DOHH2 (cell line): ENCODE data around the gene ZNF780B.

Source experiments
- H3F3A ChIP-seq: fragments of 200-600 bp; sonication (generic), shearing (Covaris generic); 2 replicates; pipeline ENCODE4 v1.6.0; 2016; ENCODE audit warnings: antibody characterized with exemption, mild to moderate bottlenecking; ENCODE audit not compliant: control insufficient read depth, insufficient read depth
- H3K27ac ChIP-seq: fragments of 200-600 bp; sonication (generic); 2 replicates; pipeline ENCODE4 v1.5.1; 2014; ENCODE audit warnings: low read depth, mild to moderate bottlenecking, low read length, moderate library complexity
- H3K27me3 ChIP-seq: fragments of 200-600 bp; sonication (generic); 2 replicates; pipeline ENCODE4 v1.6.1; 2014; ENCODE audit warnings: mild to moderate bottlenecking, low read length, mixed read lengths; ENCODE audit not compliant: control insufficient read depth
- H3K36me3 ChIP-seq: fragments of 200-600 bp; sonication (generic); 2 replicates; pipeline ENCODE4 v1.6.1; 2014; ENCODE audit warnings: mild to moderate bottlenecking, low read length, moderate library complexity, mixed read lengths; ENCODE audit not compliant: control insufficient read depth
- H3K4me1 ChIP-seq: fragments of 200-600 bp; sonication (generic); 2 replicates; pipeline ENCODE4 v1.6.1; 2014; ENCODE audit warnings: mild to moderate bottlenecking, low read length, mixed read lengths; ENCODE audit not compliant: control insufficient read depth
- H3K4me2 ChIP-seq: fragments of 200-600 bp; sonication (generic); 2 replicates; pipeline ENCODE4 v1.6.0; 2014; ENCODE audit warnings: mild to moderate bottlenecking, low read length, moderate library complexity
- H3K4me3 ChIP-seq: fragments of 200-600 bp; sonication (generic); 2 replicates; pipeline ENCODE4 v1.5.1; 2014; ENCODE audit warnings: mild to moderate bottlenecking, low read length, mixed read lengths
- H3K79me2 ChIP-seq: fragments of 200-600 bp; sonication (generic); 2 replicates; pipeline ENCODE4 v1.6.1; 2014; ENCODE audit warnings: mild to moderate bottlenecking, low read length, mixed read lengths; ENCODE audit not compliant: control insufficient read depth
- H3K9me2 ChIP-seq: fragments of 200-600 bp; sonication (generic); replicated peaks from 2 replicates; pipeline ENCODE4 v1.6.1; 2014; ENCODE audit warnings: mild to moderate bottlenecking, low read length, mixed read lengths; ENCODE audit not compliant: control insufficient read depth
- H3K9me3 ChIP-seq: fragments of 200-600 bp; sonication (generic); 2 replicates; pipeline ENCODE4 v1.6.1; 2014; ENCODE audit warnings: antibody characterized with exemption, low read length, mixed read lengths; ENCODE audit not compliant: control insufficient read depth, insufficient read depth
- H4K20me1 ChIP-seq: fragments of 200-600 bp; sonication (generic); 2 replicates; pipeline ENCODE4 v1.6.0; 2014; ENCODE audit warnings: low read depth, mild to moderate bottlenecking, antibody characterized with exemption, low read length, moderate library complexity; ENCODE audit not compliant: control insufficient read depth, insufficient read depth
- CTCF ChIP-seq: fragments of 200-600 bp; sonication (generic); IDR thresholded peaks from one replicate; pipeline ENCODE4 v1.5.1; 2014; ENCODE audit warnings: antibody characterized with exemption, mild to moderate bottlenecking, low read depth, low read length; ENCODE audit not compliant: poor library complexity, severe bottlenecking
- EZH2phosphoT487 ChIP-seq: fragments of 200-600 bp; sonication (generic); IDR thresholded peaks from 2 replicates; pipeline ENCODE4 v1.6.1; 2017; ENCODE audit warnings: borderline replicate concordance, mild to moderate bottlenecking, antibody characterized with exemption, low read length, moderate library complexity, mixed read lengths

The ZNF780B gene

GRCh38 chr19:40101813-40102212, 45.8 kb upstream of the ZNF780B start:
- Histone ChIP-seq H3K79me2 (no peaks in the 10 kb centered on the region), H3K27me3 (peaks cover 4% of the 10 kb centered on the region; the same call in 1 of the 2 replicates), H3K4me3 (no peak overlapping the region), H3F3A (0 out of 2 replicates have a peak, but pooled peaks cover 2% of the 10 kb centered on the region), H3K27ac (no peak overlapping the region), H3K4me1 (no peaks in the 10 kb centered on the region), H4K20me1 (no peaks in the 10 kb centered on the region), H3K9me3 (no peaks in the 10 kb centered on the region), H3K36me3 (no peaks in the 10 kb centered on the region), H3K9me2 (no peaks in the 10 kb centered on the region), H3K4me2 (no peak overlapping the region)
- TF ChIP-seq CTCF: no peak

GRCh38 chr19:40093416-40093815, 37.4 kb upstream of the ZNF780B start:
- Histone ChIP-seq H3F3A (0 out of 2 replicates have a peak, but pooled peaks cover 3% of the 10 kb centered on the region), H3K9me2 (no peaks in the 10 kb centered on the region), H3K4me1 (peaks cover 14% of the 10 kb centered on the region), H3K36me3 (peaks cover 8% of the 10 kb centered on the region), H3K9me3 (peaks cover 11% of the 10 kb centered on the region; the same call in 1 of the 2 replicates), H3K79me2 (peaks cover 31% of the 10 kb centered on the region), H3K4me2 (no peak overlapping the region), H4K20me1 (no peaks in the 10 kb centered on the region), H3K27ac (no peak overlapping the region), H3K27me3 (no peaks in the 10 kb centered on the region), H3K4me3 (no peak overlapping the region)
- TF ChIP-seq CTCF (no peak), EZH2phosphoT487 (no peak)

GRCh38 chr19:40091205-40092129, 35.4 kb upstream of the ZNF780B start:
- peak overlapping the region; percentile 97 for H3K4me3 ChIP-seq
- no peaks in the 10 kb centered on the region for H3K9me2 ChIP-seq
- no peaks in the 10 kb centered on the region for H3K27me3 ChIP-seq
- no peaks in the 10 kb centered on the region for H4K20me1 ChIP-seq
- H3K9me3 ChIP-seq: peaks cover 14% of the 10 kb centered on the region; the same call in 1 of the 2 replicates
- peaks cover 11% of the 10 kb centered on the region for H3K36me3 ChIP-seq
- peaks cover 46% of the 10 kb centered on the region for H3K79me2 ChIP-seq
- TF ChIP-seq EZH2phosphoT487 (no peak), CTCF (no peak)
- peaks cover 14% of the 10 kb centered on the region for H3K4me1 ChIP-seq
- H3K4me2 ChIP-seq: peak overlapping the region; percentile 64
- H3K27ac ChIP-seq: peak overlapping the region; percentile 69
- 0 out of 2 replicates have a peak, but pooled peaks cover 3% of the 10 kb centered on the region for H3F3A ChIP-seq
